ENCODE data around the gene ZC3H12A. TPM values are rescaled to one million over a fixed set of nuclear protein-coding genes. Genes with fewer than 3 reads are reported as not detected.

Gene ZC3H12A
- total RNA-seq, 1 donor, result 38.9 TPM

DNA sequence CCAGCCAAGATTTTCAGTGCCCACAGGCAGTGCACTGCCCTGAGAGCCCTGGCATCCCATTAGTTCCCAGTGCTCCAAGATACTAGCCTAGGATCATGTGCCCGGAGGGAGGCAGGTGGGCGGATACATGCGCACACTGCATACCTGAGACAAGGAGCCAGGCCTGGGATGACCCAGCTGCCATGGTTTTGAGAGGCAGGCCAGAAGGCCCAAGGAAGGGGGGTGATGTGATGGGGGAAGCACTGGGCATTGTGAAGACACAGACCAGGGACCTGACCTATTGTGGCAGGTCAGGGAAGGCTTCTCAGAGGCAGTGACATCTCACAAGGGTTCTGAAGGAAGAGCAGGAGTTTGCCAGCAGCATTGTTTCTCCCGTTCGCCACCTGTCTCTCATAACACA is 3.6 kb downstream of the ZC3H12A start:
- peak overlapping the region; percentile 81 for H3K4me3 ChIP-seq (ENCODE audit: low read depth, low read length)
- DNase-seq (ENCODE audit: low read depth), result no peak
- TF ChIP-seq, protein P1, sequence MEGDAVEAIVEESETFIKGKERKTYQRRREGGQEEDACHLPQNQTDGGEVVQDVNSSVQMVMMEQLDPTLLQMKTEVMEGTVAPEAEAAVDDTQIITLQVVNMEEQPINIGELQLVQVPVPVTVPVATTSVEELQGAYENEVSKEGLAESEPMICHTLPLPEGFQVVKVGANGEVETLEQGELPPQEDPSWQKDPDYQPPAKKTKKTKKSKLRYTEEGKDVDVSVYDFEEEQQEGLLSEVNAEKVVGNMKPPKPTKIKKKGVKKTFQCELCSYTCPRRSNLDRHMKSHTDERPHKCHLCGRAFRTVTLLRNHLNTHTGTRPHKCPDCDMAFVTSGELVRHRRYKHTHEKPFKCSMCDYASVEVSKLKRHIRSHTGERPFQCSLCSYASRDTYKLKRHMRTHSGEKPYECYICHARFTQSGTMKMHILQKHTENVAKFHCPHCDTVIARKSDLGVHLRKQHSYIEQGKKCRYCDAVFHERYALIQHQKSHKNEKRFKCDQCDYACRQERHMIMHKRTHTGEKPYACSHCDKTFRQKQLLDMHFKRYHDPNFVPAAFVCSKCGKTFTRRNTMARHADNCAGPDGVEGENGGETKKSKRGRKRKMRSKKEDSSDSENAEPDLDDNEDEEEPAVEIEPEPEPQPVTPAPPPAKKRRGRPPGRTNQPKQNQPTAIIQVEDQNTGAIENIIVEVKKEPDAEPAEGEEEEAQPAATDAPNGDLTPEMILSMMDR (IDR thresholded peaks at IDR 0.05; ENCODE audit: insufficient read depth, low read depth, low read length), result no peak

DNA sequence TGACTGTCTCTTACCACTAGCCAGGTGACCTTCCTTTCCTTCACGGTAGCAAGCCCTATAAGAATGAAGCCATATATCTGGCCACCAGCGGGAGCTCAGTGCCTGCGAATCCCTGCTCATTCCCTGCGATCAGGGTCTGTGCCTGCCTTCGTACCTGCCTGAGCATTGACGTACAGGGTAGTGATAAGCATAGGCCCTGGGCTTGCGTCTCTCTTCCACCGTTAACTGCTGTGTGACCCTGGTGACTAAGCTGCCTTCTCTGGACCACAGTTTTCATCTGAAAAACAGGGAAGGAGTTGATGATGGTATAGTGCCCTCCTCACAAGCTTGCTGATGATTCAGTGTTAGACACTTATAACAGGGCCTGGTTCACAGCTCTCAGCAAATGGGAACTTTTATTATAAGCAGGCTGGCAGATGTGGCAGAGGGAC is 4.1 kb downstream of the ZC3H12A start:
- H3K4me3 ChIP-seq (ENCODE audit: low read depth, low read length), result peak overlapping the region; percentile 81
- no peak for DNase-seq (ENCODE audit: low read depth)
- TF ChIP-seq, protein P1 (IDR thresholded peaks at IDR 0.05; ENCODE audit: insufficient read depth, low read depth, low read length), result no peak

DNA sequence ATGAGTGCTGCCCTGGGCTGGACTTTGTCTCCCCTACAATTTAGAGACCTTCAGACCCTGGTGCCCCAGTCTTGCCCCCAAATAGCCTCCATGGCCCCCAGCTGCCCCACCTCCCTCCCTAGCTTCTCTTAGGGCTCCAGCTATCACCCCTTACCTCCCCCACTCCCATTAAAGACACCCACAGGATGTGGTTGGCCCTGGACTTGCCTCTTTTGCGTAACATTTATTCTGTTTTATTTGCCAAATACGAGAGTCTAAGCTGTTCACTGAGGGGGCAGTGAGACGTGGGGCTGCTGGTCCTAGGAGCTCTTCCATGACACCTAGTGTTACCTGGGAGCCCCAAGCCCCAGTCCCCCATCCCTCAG is 4.5 kb downstream of the ZC3H12A start:
- peak; percentile 70 for DNase-seq (ENCODE audit: low read depth)
- TF ChIP-seq, protein P1 (IDR thresholded peaks at IDR 0.05; ENCODE audit: insufficient read depth, low read depth, low read length), result no peak
- peak overlapping the region; percentile 81 for H3K4me3 ChIP-seq (ENCODE audit: low read depth, low read length)

- peak overlapping the region; percentile 81 for H3K4me3 ChIP-seq (ENCODE audit: low read depth, low read length)
- peak; percentile 91 for DNase-seq (ENCODE audit: low read depth)
- TF ChIP-seq, protein P1 (IDR thresholded peaks at IDR 0.05; ENCODE audit: insufficient read depth, low read depth, low read length), result no peak
Observed at GRCh38 chr1:37479255-37480124, 5.1 kb downstream of the ZC3H12A start.

DNA sequence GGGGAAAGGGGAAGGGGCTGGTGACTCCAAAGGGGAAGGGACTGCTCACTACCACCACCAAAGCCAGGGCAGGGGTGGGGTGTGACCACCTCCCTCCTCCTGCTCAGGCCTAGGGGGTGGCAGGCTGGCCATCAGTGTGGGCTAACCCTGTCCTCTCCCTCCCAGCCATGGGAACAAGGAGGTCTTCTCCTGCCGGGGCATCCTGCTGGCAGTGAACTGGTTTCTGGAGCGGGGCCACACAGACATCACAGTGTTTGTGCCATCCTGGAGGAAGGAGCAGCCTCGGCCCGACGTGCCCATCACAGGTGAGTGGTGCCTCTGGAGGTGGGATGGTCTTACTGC is 5.7 kb downstream of the ZC3H12A start:
- no peak for DNase-seq (ENCODE audit: low read depth)
- H3K4me3 ChIP-seq (ENCODE audit: low read depth, low read length), result peak overlapping the region; percentile 81
- TF ChIP-seq, protein P1 (IDR thresholded peaks at IDR 0.05; ENCODE audit: insufficient read depth, low read depth, low read length), result no peak

DNA sequence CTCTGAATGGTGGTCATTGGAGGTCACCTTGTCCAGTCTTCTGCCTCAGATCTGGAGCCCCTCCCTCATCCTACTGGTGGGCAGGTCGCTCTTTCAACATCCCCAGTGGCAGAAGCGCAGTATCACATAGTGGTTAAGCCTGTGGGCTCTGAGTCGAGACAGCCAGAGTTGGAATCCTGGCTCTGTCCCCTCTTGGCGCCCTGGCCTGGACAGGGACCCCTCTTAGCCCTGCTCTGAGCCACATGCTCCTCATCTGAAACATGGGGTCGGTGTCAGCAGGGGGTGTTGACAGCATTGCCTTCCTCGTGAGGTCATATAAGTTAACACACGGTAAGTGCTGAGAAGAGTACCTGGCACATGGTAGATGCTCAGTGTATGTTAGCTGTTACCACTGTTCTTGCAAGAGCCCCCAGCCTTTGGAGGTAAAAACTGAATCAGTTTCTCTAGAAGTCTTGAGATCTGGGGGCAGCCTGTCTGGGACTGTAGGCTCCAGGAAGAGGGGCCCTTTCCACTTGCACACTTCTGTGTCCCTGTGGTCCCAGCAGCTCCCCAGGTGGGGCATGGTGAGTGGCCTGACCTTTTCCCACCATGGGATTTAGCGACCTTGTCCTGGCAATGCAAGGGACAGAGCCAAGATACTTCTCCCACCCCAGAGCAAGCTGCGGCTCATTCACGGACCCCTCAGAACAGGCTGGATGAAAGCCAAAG is 6.4 kb downstream of the ZC3H12A start:
- H3K4me3 ChIP-seq (ENCODE audit: low read depth, low read length), result no peak overlapping the region
- no peak for DNase-seq (ENCODE audit: low read depth)
- TF ChIP-seq, protein P1 (IDR thresholded peaks at IDR 0.05; ENCODE audit: insufficient read depth, low read depth, low read length), result no peak

Measured in fibroblast of villous mesenchyme (primary cell).